ENCODE measurements around the gene PSMC3IP.
"Not testable (repeated sequence)": the region's sequence is repeated elsewhere in the genome, so short reads cannot be mapped to it uniquely, and the experiment has no call there.

Gene PSMC3IP

GRCh38 chr17:42544874-42545283, 32.6 kb downstream of the PSMC3IP start:
- H4K91ac ChIP-seq (ENCODE audit: low read depth, low read length, poor library complexity) = no peak overlapping the region
- H2AFZ ChIP-seq (ENCODE audit: low read length) = no peak overlapping the region
- H3K4ac ChIP-seq (ENCODE audit: low read length) = no peak overlapping the region
- peaks cover 15 to 40% of the 10 kb centered on the region in 2 donors for H3K36me3 ChIP-seq (replicated peaks in 1 of 2; ENCODE audit: control insufficient read depth in 2 of 2, insufficient read depth in 2 of 2, low read length in 2 of 2)
- H3K9ac ChIP-seq (ENCODE audit: low read depth, low read length, poor library complexity) = no peak overlapping the region
- no peak overlapping the region for H3K27ac ChIP-seq (replicated peaks; ENCODE audit: low read length)
- H3K14ac ChIP-seq (ENCODE audit: low read length) = no peak overlapping the region
- H2BK120ac ChIP-seq (ENCODE audit: low read depth, low read length) = no peak overlapping the region
- WGBS, 2 donors (ENCODE audit: extremely low coverage in 2 of 2, insufficient read length in 2 of 2, insufficient replicate concordance in 1 of 2) = no CpG with 5 or more reads among the region's 8 CpGs
- H3K4me1 ChIP-seq (ENCODE audit: control insufficient read depth in 2 of 2, insufficient read depth in 1 of 2, low read depth in 1 of 2, low read length in 2 of 2) = peaks cover 0 to 5% of the 10 kb centered on the region in 2 donors
- no peak overlapping the region for H3K4me2 ChIP-seq (ENCODE audit: insufficient read depth, low read length, poor library complexity, severe bottlenecking)
- H2BK5ac ChIP-seq (ENCODE audit: low read length) = no peak overlapping the region
- H3K18ac ChIP-seq (ENCODE audit: low read length) = no peak overlapping the region
- no peaks in the 10 kb centered on the region for H3K79me1 ChIP-seq (ENCODE audit: low read depth, low read length)
- no peaks in the 10 kb centered on the region for H3K9me3 ChIP-seq (replicated peaks in 1 of 2; ENCODE audit: control insufficient read depth in 2 of 2, insufficient read depth in 1 of 2, low read depth in 1 of 2, low read length in 2 of 2)
- H4K8ac ChIP-seq (ENCODE audit: low read depth, low read length) = no peak overlapping the region
- no peak for DNase-seq (ENCODE audit: low spot score)
- no peak overlapping the region for H3K23ac ChIP-seq (ENCODE audit: low read depth, low read length, poor library complexity)
- H2AK5ac ChIP-seq (ENCODE audit: low read depth, low read length) = no peak overlapping the region
- H2BK12ac ChIP-seq (ENCODE audit: low read length) = no peak overlapping the region
- no peak overlapping the region for H2BK15ac ChIP-seq (ENCODE audit: low read length)
- no peak overlapping the region for H3K4me3 ChIP-seq (ENCODE audit: low read length in 2 of 2)
- H3K27me3 ChIP-seq (ENCODE audit: control insufficient read depth in 3 of 3, insufficient read depth in 3 of 3, low read depth in 1 of 3, low read length in 3 of 3) = no peaks in the 10 kb centered on the region

GRCh38 chr17:42543190-42544079, 34.1 kb downstream of the PSMC3IP start:
- WGBS, 2 donors (ENCODE audit: extremely low coverage in 2 of 2, insufficient read length in 2 of 2, insufficient replicate concordance in 1 of 2) = no CpG with 5 or more reads among the region's 39 CpGs
- Histone ChIP-seq H3K4me3 (ENCODE audit: low read length in 2 of 2) (no peak overlapping the region), H2BK5ac (ENCODE audit: low read length) (no peak overlapping the region), H2AK5ac (ENCODE audit: low read depth, low read length) (no peak overlapping the region), H3K4me2 (ENCODE audit: insufficient read depth, low read length, poor library complexity, severe bottlenecking) (no peak overlapping the region), H3K9me3 (replicated peaks in 1 of 2; ENCODE audit: control insufficient read depth in 2 of 2, insufficient read depth in 1 of 2, low read depth in 1 of 2, low read length in 2 of 2) (no peaks in the 10 kb centered on the region), H3K18ac (ENCODE audit: low read length) (no peak overlapping the region), H3K4me1 (ENCODE audit: control insufficient read depth in 2 of 2, insufficient read depth in 1 of 2, low read depth in 1 of 2, low read length in 2 of 2) (peaks cover 0 to 2% of the 10 kb centered on the region in 2 donors), H3K23ac (ENCODE audit: low read depth, low read length, poor library complexity) (peak overlapping the region; percentile 85), H2BK120ac (ENCODE audit: low read depth, low read length) (peak overlapping the region; percentile 18), H3K27ac (replicated peaks; ENCODE audit: low read length) (no peak overlapping the region), H4K91ac (ENCODE audit: low read depth, low read length, poor library complexity) (no peak overlapping the region), H2BK15ac (ENCODE audit: low read length) (no peak overlapping the region), H3K36me3 (replicated peaks in 1 of 2; ENCODE audit: control insufficient read depth in 2 of 2, insufficient read depth in 2 of 2, low read length in 2 of 2) (peaks cover 17 to 45% of the 10 kb centered on the region in 2 donors), H3K9ac (ENCODE audit: low read depth, low read length, poor library complexity) (peak overlapping the region; percentile 30), H2BK12ac (ENCODE audit: low read length) (peak overlapping the region; percentile 58), H3K4ac (ENCODE audit: low read length) (no peak overlapping the region), H2AFZ (ENCODE audit: low read length) (no peak overlapping the region), H4K8ac (ENCODE audit: low read depth, low read length) (peak overlapping the region; percentile 3), H3K27me3 (ENCODE audit: control insufficient read depth in 3 of 3, insufficient read depth in 3 of 3, low read depth in 1 of 3, low read length in 3 of 3) (no peaks in the 10 kb centered on the region), H3K14ac (ENCODE audit: low read length) (no peak overlapping the region), H3K79me1 (ENCODE audit: low read depth, low read length) (no peaks in the 10 kb centered on the region)
- no peak for DNase-seq (ENCODE audit: low spot score)

GRCh38 chr17:42541041-42541833, 36.3 kb downstream of the PSMC3IP start:
- no peak overlapping the region for H3K9ac ChIP-seq (ENCODE audit: low read depth, low read length, poor library complexity)
- peaks cover 0 to 1% (median 0%) of the 10 kb centered on the region in 3 experiments for H3K27me3 ChIP-seq (ENCODE audit: control insufficient read depth in 3 of 3, insufficient read depth in 3 of 3, low read depth in 1 of 3, low read length in 3 of 3)
- H2AK5ac ChIP-seq (ENCODE audit: low read depth, low read length) = no peak overlapping the region
- H4K8ac ChIP-seq (ENCODE audit: low read depth, low read length) = no peak overlapping the region
- WGBS, 2 donors (ENCODE audit: extremely low coverage in 2 of 2, insufficient read length in 2 of 2, insufficient replicate concordance in 1 of 2) = no CpG with 5 or more reads among the region's 17 CpGs
- no peak overlapping the region for H3K4ac ChIP-seq (ENCODE audit: low read length)
- H3K27ac ChIP-seq (replicated peaks; ENCODE audit: low read length) = no peak overlapping the region
- no peaks in the 10 kb centered on the region for H3K9me3 ChIP-seq (replicated peaks in 1 of 2; ENCODE audit: control insufficient read depth in 2 of 2, insufficient read depth in 1 of 2, low read depth in 1 of 2, low read length in 2 of 2)
- no peak for DNase-seq (ENCODE audit: low spot score)
- no peak overlapping the region for H3K23ac ChIP-seq (ENCODE audit: low read depth, low read length, poor library complexity)
- H2BK5ac ChIP-seq (ENCODE audit: low read length) = no peak overlapping the region
- no peak overlapping the region for H3K18ac ChIP-seq (ENCODE audit: low read length)
- no peak overlapping the region for H3K14ac ChIP-seq (ENCODE audit: low read length)
- H4K91ac ChIP-seq (ENCODE audit: low read depth, low read length, poor library complexity) = no peak overlapping the region
- H2AFZ ChIP-seq (ENCODE audit: low read length) = no peak overlapping the region
- H3K4me1 ChIP-seq (ENCODE audit: control insufficient read depth in 2 of 2, insufficient read depth in 1 of 2, low read depth in 1 of 2, low read length in 2 of 2) = peaks cover 7 to 9% of the 10 kb centered on the region in 2 donors
- no peak overlapping the region for H3K4me3 ChIP-seq (ENCODE audit: low read length in 2 of 2)
- H3K4me2 ChIP-seq (ENCODE audit: insufficient read depth, low read length, poor library complexity, severe bottlenecking) = no peak overlapping the region
- no peak overlapping the region for H2BK120ac ChIP-seq (ENCODE audit: low read depth, low read length)
- no peak overlapping the region for H2BK15ac ChIP-seq (ENCODE audit: low read length)
- H2BK12ac ChIP-seq (ENCODE audit: low read length) = no peak overlapping the region
- H3K79me1 ChIP-seq (ENCODE audit: low read depth, low read length) = peaks cover 4% of the 10 kb centered on the region
- peaks cover 17 to 48% of the 10 kb centered on the region in 2 donors for H3K36me3 ChIP-seq (replicated peaks in 1 of 2; ENCODE audit: control insufficient read depth in 2 of 2, insufficient read depth in 2 of 2, low read length in 2 of 2)

- H3K14ac ChIP-seq (ENCODE audit: low read length); H3K4ac ChIP-seq (ENCODE audit: low read length); H3K9me3 ChIP-seq (replicated peaks in 1 of 2; ENCODE audit: control insufficient read depth in 2 of 2, insufficient read depth in 1 of 2, low read depth in 1 of 2, low read length in 2 of 2); H2BK5ac ChIP-seq (ENCODE audit: low read length); H3K4me2 ChIP-seq (ENCODE audit: insufficient read depth, low read length, poor library complexity, severe bottlenecking); H3K27ac ChIP-seq (replicated peaks; ENCODE audit: low read length); H3K4me3 ChIP-seq (ENCODE audit: low read length in 2 of 2); DNase-seq (ENCODE audit: low spot score); H3K79me1 ChIP-seq (ENCODE audit: low read depth, low read length); H2BK15ac ChIP-seq (ENCODE audit: low read length); H2BK12ac ChIP-seq (ENCODE audit: low read length); H3K9ac ChIP-seq (ENCODE audit: low read depth, low read length, poor library complexity); H4K91ac ChIP-seq (ENCODE audit: low read depth, low read length, poor library complexity); H2AK5ac ChIP-seq (ENCODE audit: low read depth, low read length); H2AFZ ChIP-seq (ENCODE audit: low read length); H3K23ac ChIP-seq (ENCODE audit: low read depth, low read length, poor library complexity); H3K27me3 ChIP-seq (ENCODE audit: control insufficient read depth in 3 of 3, insufficient read depth in 3 of 3, low read depth in 1 of 3, low read length in 3 of 3); H2BK120ac ChIP-seq (ENCODE audit: low read depth, low read length); H4K8ac ChIP-seq (ENCODE audit: low read depth, low read length); H3K18ac ChIP-seq (ENCODE audit: low read length): not testable (repeated sequence)
- Histone ChIP-seq H3K36me3 (replicated peaks in 1 of 2; ENCODE audit: control insufficient read depth in 2 of 2, insufficient read depth in 2 of 2, low read length in 2 of 2) (peaks cover 17 to 48% of the 10 kb centered on the region in 2 donors), H3K4me1 (ENCODE audit: control insufficient read depth in 2 of 2, insufficient read depth in 1 of 2, low read depth in 1 of 2, low read length in 2 of 2) (peaks cover 10 to 12% of the 10 kb centered on the region in 2 donors)
- WGBS, 2 donors (ENCODE audit: extremely low coverage in 2 of 2, insufficient read length in 2 of 2, insufficient replicate concordance in 1 of 2) = no CpG with 5 or more reads among the region's 4 CpGs
Measured at GRCh38 chr17:42540558-42540957, 37.0 kb downstream of the PSMC3IP start.
